Activated naive CD4-positive, alpha-beta T cell treated with anti-CD3 and anti-CD28 coated beads for 36 hours (primary cell): ENCODE results near the gene TBC1D22A. TPM values are rescaled to one million over a fixed set of nuclear protein-coding genes. Genes with fewer than 3 reads are reported as not detected.

Experiments used
- CTCF ChIA-PET: fragments of 350-600 bp; sonication (Branson Sonifier 250); formaldehyde crosslinking; loops from one replicate; lab custom pipeline; 2021; ENCODE audit warnings: antibody characterized with exemption; lab: Charles Lee
- DNase-seq: peaks from one replicate; pipeline ENCODE4 v3.0.0-alpha.2; 2020
- H3K27ac Mint-ChIP-seq: one replicate; pipeline ENCODE4 v1.8.0; 2021; ENCODE audit warnings: mild to moderate bottlenecking, mixed read lengths
- H3K27me3 Mint-ChIP-seq: one replicate; pipeline ENCODE4 v1.8.0; 2021; ENCODE audit warnings: low read depth, mixed read lengths
- H3K36me3 Mint-ChIP-seq: one replicate; pipeline ENCODE4 v1.8.0; 2021; ENCODE audit warnings: low read depth, mixed read lengths
- H3K4me1 Mint-ChIP-seq: one replicate; pipeline ENCODE4 v1.8.0; 2021; ENCODE audit warnings: low read depth, mixed read lengths
- H3K4me3 Mint-ChIP-seq: one replicate; pipeline ENCODE4 v1.8.0; 2021; ENCODE audit warnings: mild to moderate bottlenecking, moderate library complexity, mixed read lengths
- H3K9me3 Mint-ChIP-seq: one replicate; pipeline ENCODE4 v1.8.0; 2021; ENCODE audit warnings: mixed read lengths
- intact Hi-C: fragments of 100-400 bp; cut with micrococcal nuclease; formaldehyde crosslinking; loops from one replicate; pipeline ENCODE4 v1.15.1; 2023
- total RNA-seq, 2 experiments: library from RNA; stranded (reverse); gene quantifications; one replicate each; pipeline ENCODE4 v1.2.3, GENCODE V29; 2021

Gene TBC1D22A
- total RNA-seq, 2 experiments from 2014 or later, result 20.1 to 21.4 TPM

- CTCF ChIA-PET, result no interaction called here
Measured at GRCh38 chr22:46854125-46854870, 91.8 kb downstream of the TBC1D22A start.

GRCh38 chr22:46855681-46856080 is 93.2 kb downstream of the TBC1D22A start:
- no peak for DNase-seq
- CTCF ChIA-PET, result no interaction called here
- intact Hi-C loops, result no loop called here
- Mint-ChIP-seq H3K4me3 (no peak overlapping the region), H3K36me3 (peaks cover 14% of the 10 kb centered on the region), H3K4me1 (peaks cover 11% of the 10 kb centered on the region), H3K27ac (no peak overlapping the region), H3K9me3 (no peaks in the 10 kb centered on the region), H3K27me3 (no peaks in the 10 kb centered on the region)

More at GRCh38 chr22:46854125-46854870, 91.8 kb downstream of the TBC1D22A start:
- no peak overlapping the region for H3K27ac Mint-ChIP-seq
- peaks cover 20% of the 10 kb centered on the region for H3K36me3 Mint-ChIP-seq
- peaks cover 11% of the 10 kb centered on the region for H3K4me1 Mint-ChIP-seq
- intact Hi-C loops, result no loop called here
- no peaks in the 10 kb centered on the region for H3K9me3 Mint-ChIP-seq
- no peak for DNase-seq
- no peak overlapping the region for H3K4me3 Mint-ChIP-seq
- H3K27me3 Mint-ChIP-seq, result no peaks in the 10 kb centered on the region

GRCh38 chr22:46856661-46857060 is 94.2 kb downstream of the TBC1D22A start:
- Mint-ChIP-seq H3K4me3 (no peak overlapping the region), H3K36me3 (peaks cover 11% of the 10 kb centered on the region), H3K4me1 (peaks cover 11% of the 10 kb centered on the region), H3K27ac (no peak overlapping the region), H3K27me3 (no peaks in the 10 kb centered on the region), H3K9me3 (no peaks in the 10 kb centered on the region)
- CTCF ChIA-PET, result interaction anchor here (0.9 kb wide), 1 partner anchor 12 kb away, joined by 3 read pairs; no protein-coding TSS in a partner anchor
- DNase-seq, result no peak
- intact Hi-C loops, result no loop called here

- CTCF ChIA-PET, result interaction anchor here (0.9 kb wide), 1 partner anchor 13 kb away, joined by 3 read pairs; no protein-coding TSS in a partner anchor
- no peak for DNase-seq
- intact Hi-C loops, result no loop called here
- H3K27ac Mint-ChIP-seq, result no peak overlapping the region
- peaks cover 12% of the 10 kb centered on the region for H3K4me1 Mint-ChIP-seq
- H3K4me3 Mint-ChIP-seq, result no peak overlapping the region
- H3K27me3 Mint-ChIP-seq, result no peaks in the 10 kb centered on the region
- H3K9me3 Mint-ChIP-seq, result no peaks in the 10 kb centered on the region
- peaks cover 15% of the 10 kb centered on the region for H3K36me3 Mint-ChIP-seq
Measured at GRCh38 chr22:46857142-46857884, 94.9 kb downstream of the TBC1D22A start.

GRCh38 chr22:46857885-46858143 is 95.4 kb downstream of the TBC1D22A start:
- H3K9me3 Mint-ChIP-seq, result no peaks in the 10 kb centered on the region
- H3K36me3 Mint-ChIP-seq, result peaks cover 13% of the 10 kb centered on the region

GRCh38 chr22:46858181-46858771 is 95.8 kb downstream of the TBC1D22A start:
- peaks cover 13% of the 10 kb centered on the region for H3K36me3 Mint-ChIP-seq
- H3K9me3 Mint-ChIP-seq, result no peaks in the 10 kb centered on the region
- CTCF ChIA-PET, result no interaction called here
- H3K4me3 Mint-ChIP-seq, result no peak overlapping the region
- H3K27me3 Mint-ChIP-seq, result no peaks in the 10 kb centered on the region
- intact Hi-C loops, result no loop called here
- peaks cover 14% of the 10 kb centered on the region for H3K4me1 Mint-ChIP-seq
- DNase-seq, result no peak
- H3K27ac Mint-ChIP-seq, result no peak overlapping the region

More at GRCh38 chr22:46857885-46858143, 95.4 kb downstream of the TBC1D22A start:
- no peak for DNase-seq
- intact Hi-C loops, result no loop called here
- Mint-ChIP-seq H3K27me3 (no peaks in the 10 kb centered on the region), H3K4me1 (peaks cover 14% of the 10 kb centered on the region), H3K4me3 (no peak overlapping the region), H3K27ac (no peak overlapping the region)
- CTCF ChIA-PET, result no interaction called here

- Mint-ChIP-seq H3K27ac (no peak overlapping the region), H3K27me3 (no peaks in the 10 kb centered on the region), H3K4me1 (peaks cover 3% of the 10 kb centered on the region), H3K9me3 (no peaks in the 10 kb centered on the region), H3K36me3 (peaks cover 17% of the 10 kb centered on the region), H3K4me3 (no peak overlapping the region)
- CTCF ChIA-PET, result no interaction called here
- intact Hi-C loops, result no loop called here
- no peak for DNase-seq
Measured at GRCh38 chr22:46860562-46860961, 98.1 kb downstream of the TBC1D22A start.

GRCh38 chr22:46861468-46862367 is 99.3 kb downstream of the TBC1D22A start:
- intact Hi-C loops, result no loop called here
- Mint-ChIP-seq H3K36me3 (peaks cover 21% of the 10 kb centered on the region), H3K27ac (no peak overlapping the region), H3K4me1 (peaks cover 3% of the 10 kb centered on the region), H3K27me3 (no peaks in the 10 kb centered on the region), H3K4me3 (no peak overlapping the region), H3K9me3 (no peaks in the 10 kb centered on the region)
- DNase-seq, result no peak
- CTCF ChIA-PET, result no interaction called here

- Mint-ChIP-seq H3K36me3 (peaks cover 23% of the 10 kb centered on the region), H3K27ac (no peak overlapping the region), H3K4me1 (peaks cover 3% of the 10 kb centered on the region), H3K27me3 (no peaks in the 10 kb centered on the region), H3K4me3 (no peak overlapping the region), H3K9me3 (peaks cover 3% of the 10 kb centered on the region)
- intact Hi-C loops, result no loop called here
- no peak for DNase-seq
- CTCF ChIA-PET, result no interaction called here
Measured at GRCh38 chr22:46862418-46863324, 100.2 kb downstream of the TBC1D22A start.

- H3K27me3 Mint-ChIP-seq, result no peaks in the 10 kb centered on the region
- peaks cover 3% of the 10 kb centered on the region for H3K9me3 Mint-ChIP-seq
- H3K4me1 Mint-ChIP-seq, result peaks cover 3% of the 10 kb centered on the region
- CTCF ChIA-PET, result no interaction called here
- H3K27ac Mint-ChIP-seq, result no peak overlapping the region
- no peak for DNase-seq
- peaks cover 25% of the 10 kb centered on the region for H3K36me3 Mint-ChIP-seq
- intact Hi-C loops, result no loop called here
- H3K4me3 Mint-ChIP-seq, result no peak overlapping the region
Measured at GRCh38 chr22:46863794-46864193, 101.3 kb downstream of the TBC1D22A start.

- Mint-ChIP-seq H3K36me3 (peaks cover 32% of the 10 kb centered on the region), H3K27me3 (no peaks in the 10 kb centered on the region), H3K27ac (no peak overlapping the region), H3K9me3 (peaks cover 9% of the 10 kb centered on the region), H3K4me3 (no peak overlapping the region), H3K4me1 (peaks cover 3% of the 10 kb centered on the region)
- no peak for DNase-seq
- CTCF ChIA-PET, result no interaction called here
- intact Hi-C loops, result no loop called here
Measured at GRCh38 chr22:46864314-46865051, 102.0 kb downstream of the TBC1D22A start.
